Esophagus muscularis mucosa (tissue), 4 donors: ENCODE data around the gene ZNF467. TPM values are rescaled to one million over a fixed set of nuclear protein-coding genes. Genes with fewer than 3 reads are reported as not detected.

Source experiments
- DNase-seq: peaks from one replicate; pipeline ENCODE4 v3.0.0-alpha.2; 2017; ENCODE audit errors: extremely low spot score
- H3K27ac ChIP-seq, 4 donors: fragments of 200-600 bp; sonication (generic); replicated peaks in 1 of 4; 1 replicate in 3 of 4; 2 replicates in 1 of 4; pipeline ENCODE4 v1.5.1; 2016 to 2019; ENCODE audit warnings: mild to moderate bottlenecking in 1 of 4
- H3K27me3 ChIP-seq, 4 donors: fragments of 200-600 bp; sonication (generic); one replicate each; pipeline versions ENCODE4 v1.5.1 to v1.6.0; 2016 to 2019
- H3K36me3 ChIP-seq, 4 donors: fragments of 200-600 bp; sonication (generic); one replicate each; pipeline ENCODE4 v1.5.1; 2016 to 2019
- H3K4me1 ChIP-seq, 4 donors: fragments of 200-600 bp; sonication (generic); one replicate each; pipeline ENCODE4 v1.5.1; 2016 to 2019
- H3K4me3 ChIP-seq, 4 donors: fragments of 200-600 bp; sonication (generic); 1 replicate in 2 of 4; 2 replicates in 2 of 4; pipeline ENCODE4 v1.5.1; 2016 to 2019; ENCODE audit warnings: mild to moderate bottlenecking in 4 of 4, moderate library complexity in 1 of 4
- H3K9me3 ChIP-seq, 4 donors: fragments of 200-600 bp; sonication (generic); 1 replicate in 3 of 4; 2 replicates in 1 of 4; pipeline ENCODE4 v1.5.1; 2016 to 2019
- EP300 ChIP-seq: sonication (generic); formaldehyde crosslinking; IDR thresholded peaks from one replicate; pipeline ENCODE4 v1.6.1; 2017; ENCODE audit warnings: antibody characterized with exemption
- POLR2A ChIP-seq: fragments of 450-650 bp; IDR thresholded peaks from one replicate; pipeline ENCODE4 v1.6.1; 2017; ENCODE audit warnings: antibody characterized with exemption, moderate library complexity, mild to moderate bottlenecking, low read depth
- POLR2AphosphoS5 ChIP-seq, 2 donors: sonication (generic); formaldehyde crosslinking; IDR thresholded peaks; one replicate each; pipeline ENCODE4 v1.6.1; 2017; ENCODE audit warnings: antibody characterized with exemption in 2 of 2
- WGBS: methylation state at CpG from one replicate; pipeline ENCODE4 v1.1.5; 2018; 5-methylcytosine and 5-hydroxymethylcytosine counted together
- intact Hi-C: fragments of 100-400 bp; cut with DNase I; formaldehyde crosslinking; loops from one replicate; pipeline ENCODE4 v1.15.1; 2023
- total RNA-seq, 4 donors: library from RNA; depleted of rRNA; stranded (reverse); fragments of >200 nt; gene quantifications; one replicate each; pipeline versions ENCODE4 v1.1.0 to v1.2.1, GENCODE V29; 2016
- TF ChIP-seq, protein P1 (sequence below), 3 experiments: fragments of 200-600 bp in 2 of 3; fragments of 450-650 bp in 1 of 3; sonication (generic) in 2 of 3; IDR thresholded peaks; one replicate each; pipeline ENCODE4 v1.5.1; 2017 to 2019; ENCODE audit warnings: antibody characterized with exemption in 3 of 3, mild to moderate bottlenecking in 2 of 3, moderate library complexity in 1 of 3

The ZNF467 gene
- total RNA-seq, 4 donors from 2014 or later, result 10.3 to 12.4 (median 11.0) TPM

DNA sequence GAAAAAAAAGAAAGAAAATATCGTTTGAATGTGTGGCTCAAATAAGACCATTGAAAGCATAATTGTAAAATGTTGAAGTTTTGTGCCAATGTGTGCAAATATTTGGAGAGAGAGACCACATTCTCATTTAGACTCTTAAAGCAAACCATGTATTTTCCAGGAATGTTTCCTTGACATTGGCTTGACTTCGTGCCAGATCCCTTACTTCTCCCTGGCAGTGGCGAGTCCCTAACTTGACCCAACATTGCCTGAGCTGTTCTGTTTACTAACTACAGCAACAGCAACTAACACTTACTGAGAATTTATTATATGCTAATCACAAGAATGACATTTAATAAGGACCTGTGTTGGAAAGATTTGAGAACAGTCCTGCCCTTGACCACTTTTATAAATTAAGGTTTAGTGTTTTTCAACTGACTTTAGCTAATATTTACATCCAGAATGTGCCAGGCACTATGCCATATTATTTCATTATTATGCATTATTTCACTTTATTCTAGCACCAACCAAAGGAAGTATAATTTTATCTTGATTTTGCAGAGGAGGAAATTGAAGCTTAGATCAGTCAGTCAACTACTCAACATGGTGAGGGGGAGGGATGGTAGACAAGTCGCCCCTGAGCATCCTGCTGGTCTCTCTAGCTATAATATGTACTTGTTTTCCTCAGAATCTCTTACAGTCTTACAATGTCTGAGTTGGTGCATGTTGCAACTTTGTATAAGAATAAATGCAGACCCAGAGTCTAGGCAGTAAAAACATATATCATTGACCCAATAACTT lies 29.7 kb downstream of the ZNF467 start:
- TF ChIP-seq EP300 (no peak), POLR2A (no peak), POLR2AphosphoS5 (IDR thresholded peaks at IDR 0.05) (no peak)
- TF ChIP-seq, protein P1, sequence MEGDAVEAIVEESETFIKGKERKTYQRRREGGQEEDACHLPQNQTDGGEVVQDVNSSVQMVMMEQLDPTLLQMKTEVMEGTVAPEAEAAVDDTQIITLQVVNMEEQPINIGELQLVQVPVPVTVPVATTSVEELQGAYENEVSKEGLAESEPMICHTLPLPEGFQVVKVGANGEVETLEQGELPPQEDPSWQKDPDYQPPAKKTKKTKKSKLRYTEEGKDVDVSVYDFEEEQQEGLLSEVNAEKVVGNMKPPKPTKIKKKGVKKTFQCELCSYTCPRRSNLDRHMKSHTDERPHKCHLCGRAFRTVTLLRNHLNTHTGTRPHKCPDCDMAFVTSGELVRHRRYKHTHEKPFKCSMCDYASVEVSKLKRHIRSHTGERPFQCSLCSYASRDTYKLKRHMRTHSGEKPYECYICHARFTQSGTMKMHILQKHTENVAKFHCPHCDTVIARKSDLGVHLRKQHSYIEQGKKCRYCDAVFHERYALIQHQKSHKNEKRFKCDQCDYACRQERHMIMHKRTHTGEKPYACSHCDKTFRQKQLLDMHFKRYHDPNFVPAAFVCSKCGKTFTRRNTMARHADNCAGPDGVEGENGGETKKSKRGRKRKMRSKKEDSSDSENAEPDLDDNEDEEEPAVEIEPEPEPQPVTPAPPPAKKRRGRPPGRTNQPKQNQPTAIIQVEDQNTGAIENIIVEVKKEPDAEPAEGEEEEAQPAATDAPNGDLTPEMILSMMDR (IDR thresholded peaks at IDR 0.05), result no peak
- H3K9me3 ChIP-seq, result no peaks in the 10 kb centered on the region
- no peak for DNase-seq
- H3K27me3 ChIP-seq, result no peaks in the 10 kb centered on the region
- peaks cover 9 to 23% (median 16%) of the 10 kb centered on the region in 4 donors for H3K4me1 ChIP-seq
- no peak overlapping the region for H3K4me3 ChIP-seq
- 25% methylated on average over 4 of the region's 4 CpGs for WGBS
- no peaks in the 10 kb centered on the region for H3K36me3 ChIP-seq
- intact Hi-C loops, result no loop called here
- H3K27ac ChIP-seq, result no peak overlapping the region

DNA sequence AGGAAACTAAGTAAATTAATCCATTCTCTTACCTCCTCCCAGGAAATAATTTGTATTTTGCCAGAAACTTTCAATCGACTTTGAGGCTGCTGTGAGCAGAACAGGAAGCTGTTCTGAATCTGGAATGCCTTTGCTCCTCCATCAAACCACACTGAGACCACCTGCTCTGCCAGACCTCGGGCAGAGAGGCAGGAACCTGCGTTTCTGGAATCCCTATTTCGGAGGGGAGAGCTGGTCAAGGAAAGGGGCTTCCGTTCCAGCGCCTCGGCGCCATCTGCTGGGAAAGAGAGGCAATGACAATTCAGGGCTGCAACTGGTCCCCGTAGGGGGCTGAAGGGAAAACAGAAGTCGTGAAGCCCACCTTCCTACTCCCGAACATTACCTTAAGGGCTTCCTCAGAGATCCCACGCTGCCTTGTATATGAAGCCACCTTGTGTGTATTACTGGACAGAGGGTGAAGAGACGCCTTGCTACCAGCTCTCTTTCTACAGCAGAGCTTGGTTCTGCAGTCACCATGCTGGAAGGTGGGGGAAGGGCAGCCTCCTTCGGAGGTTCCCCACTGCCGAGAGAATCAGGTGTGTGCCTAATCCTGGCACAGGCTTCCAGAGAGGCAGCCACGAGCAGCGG lies 31.2 kb downstream of the ZNF467 start:
- H3K27me3 ChIP-seq, result peaks cover 0 to 6% (median 0%) of the 10 kb centered on the region in 4 donors
- H3K27ac ChIP-seq, result no peak overlapping the region
- H3K9me3 ChIP-seq, result no peaks in the 10 kb centered on the region
- intact Hi-C loops, result no loop called here
- no peaks in the 10 kb centered on the region for H3K36me3 ChIP-seq
- no peak for DNase-seq
- WGBS, result under 1% methylated on average over 16 of the region's 17 CpGs
- H3K4me1 ChIP-seq, result peaks cover 9 to 23% (median 16%) of the 10 kb centered on the region in 4 donors
- TF ChIP-seq POLR2A (no peak), EP300 (no peak), POLR2AphosphoS5 (IDR thresholded peaks at IDR 0.05) (peak; percentile 12 to 56)
- TF ChIP-seq, protein P1 (IDR thresholded peaks at IDR 0.05), result peak; percentile 81 to 97 (median 89)
- H3K4me3 ChIP-seq, result peak overlapping the region; percentile 23 to 47 (median 37)

DNA sequence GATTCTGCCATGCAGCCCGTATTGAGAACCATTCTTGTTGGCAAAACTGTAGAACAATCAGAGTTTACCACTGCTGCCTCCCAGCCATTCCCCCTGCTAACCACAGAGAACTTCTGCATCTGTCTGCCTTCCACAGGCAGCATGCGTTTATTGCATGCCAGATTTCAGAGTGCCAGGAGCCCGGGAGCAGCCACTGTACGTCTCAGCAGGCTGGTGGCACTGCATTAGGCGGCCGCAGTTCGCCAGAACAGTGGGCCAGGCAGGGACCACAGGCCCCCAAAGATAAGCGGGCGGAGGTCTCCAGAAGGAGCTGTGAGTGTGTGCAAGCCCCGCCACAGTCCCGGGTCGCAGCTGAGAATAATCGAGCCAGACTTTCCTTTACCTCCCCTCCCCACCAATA lies 31.8 kb downstream of the ZNF467 start:
- no peaks in the 10 kb centered on the region for H3K9me3 ChIP-seq
- peaks cover 0 to 10% (median 0%) of the 10 kb centered on the region in 4 donors for H3K27me3 ChIP-seq
- intact Hi-C loops, result loop anchor here (2.0 kb wide), 1 partner anchor 79 kb away; no protein-coding TSS in a partner anchor
- TF ChIP-seq EP300 (no peak), POLR2AphosphoS5 (IDR thresholded peaks at IDR 0.05) (no peak), POLR2A (no peak)
- TF ChIP-seq, protein P1 (IDR thresholded peaks at IDR 0.05), result no peak
- 63% methylated on average over 6 of the region's 13 CpGs for WGBS
- peak overlapping the region; percentile 23 to 47 (median 37) for H3K4me3 ChIP-seq
- DNase-seq, result no peak
- H3K36me3 ChIP-seq, result no peaks in the 10 kb centered on the region
- no peak overlapping the region for H3K27ac ChIP-seq
- peaks cover 9 to 23% (median 16%) of the 10 kb centered on the region in 4 donors for H3K4me1 ChIP-seq

- DNase-seq, result no peak
- Histone ChIP-seq H3K27me3 (peaks cover 0 to 17% (median 0%) of the 10 kb centered on the region in 4 donors), H3K4me3 (no peak overlapping the region), H3K36me3 (peaks cover 12 to 29% (median 26%) of the 10 kb centered on the region in 4 donors), H3K4me1 (peaks cover 2 to 7% (median 3%) of the 10 kb centered on the region in 4 donors), H3K9me3 (no peaks in the 10 kb centered on the region), H3K27ac (no peak overlapping the region)
- intact Hi-C loops, result no loop called here
- 64% methylated on average over 11 of the region's 13 CpGs for WGBS
- TF ChIP-seq EP300 (no peak), POLR2A (no peak), POLR2AphosphoS5 (IDR thresholded peaks at IDR 0.05) (no peak)
- TF ChIP-seq, protein P1 (IDR thresholded peaks at IDR 0.05), result no peak
Measured at GRCh38 chr7:149736478-149737360, 36.7 kb downstream of the ZNF467 start.
